Fibroblast of lung (primary cell): Measurements from ENCODE around the gene TAAR8. TPM values are rescaled to one million over a fixed set of nuclear protein-coding genes. Genes with fewer than 3 reads are reported as not detected.

ENCODE experiments used
- DNase-seq, 2 donors: peaks; one replicate each; pipeline versions ENCODE4 v3.0.0 to v3.0.0-alpha.2; 2010; ENCODE audit warnings: low read depth in 2 of 2
- H2AFZ ChIP-seq: 2 replicates; pipeline ENCODE4 v1.5.1; 2012; ENCODE audit warnings: low read length, control low read depth, inconsistent platforms
- H3K27ac ChIP-seq: 2 replicates; pipeline ENCODE4 v1.5.1; 2011; ENCODE audit warnings: low read length, control low read depth; ENCODE audit not compliant: insufficient read depth
- H3K27me3 ChIP-seq: 2 replicates; pipeline ENCODE4 v1.5.1; 2011; ENCODE audit warnings: mild to moderate bottlenecking, low read length; ENCODE audit not compliant: control insufficient read depth, insufficient read depth
- H3K36me3 ChIP-seq: 2 replicates; pipeline ENCODE4 v1.5.1; 2011; ENCODE audit warnings: low read length; ENCODE audit not compliant: control insufficient read depth, insufficient read depth
- H3K4me1 ChIP-seq: 2 replicates; pipeline ENCODE4 v1.5.1; 2011; ENCODE audit warnings: low read length; ENCODE audit not compliant: control insufficient read depth, insufficient read depth; ENCODE audit errors: extremely low read depth
- H3K4me2 ChIP-seq: 2 replicates; pipeline ENCODE4 v1.5.1; 2011; ENCODE audit warnings: low read length, control low read depth; ENCODE audit not compliant: insufficient read depth; ENCODE audit errors: extremely low read depth
- H3K4me3 ChIP-seq, 4 experiments: fragments of 200-600 bp in 1 of 4; sonication (generic) in 1 of 4; replicated peaks in 1 of 4; 2 replicates each; pipeline ENCODE4 v1.5.1; 2011 to 2016; ENCODE audit warnings: low read length in 4 of 4, low read depth in 3 of 4, mild to moderate bottlenecking in 3 of 4, control low read depth in 2 of 4, inconsistent platforms in 1 of 4, mixed read lengths in 1 of 4; ENCODE audit not compliant: insufficient read depth in 1 of 4; ENCODE audit errors: control extremely low read depth in 1 of 4
- H3K79me2 ChIP-seq: 2 replicates; pipeline ENCODE4 v1.5.1; 2012; ENCODE audit warnings: mild to moderate bottlenecking, low read length, inconsistent platforms; ENCODE audit not compliant: control insufficient read depth, insufficient read depth
- H3K9ac ChIP-seq: 2 replicates; pipeline ENCODE4 v1.5.1; 2011; ENCODE audit warnings: mild to moderate bottlenecking, low read length, control low read depth; ENCODE audit not compliant: insufficient read depth
- H3K9me3 ChIP-seq: 2 replicates; pipeline ENCODE4 v1.5.1; 2012; ENCODE audit warnings: low read depth, low read length; ENCODE audit not compliant: control insufficient read depth, insufficient read depth
- H4K20me1 ChIP-seq: 2 replicates; pipeline ENCODE4 v1.5.1; 2011; ENCODE audit warnings: low read length; ENCODE audit not compliant: control insufficient read depth, insufficient read depth; ENCODE audit errors: extremely low read depth
- EZH2 ChIP-seq: IDR thresholded peaks from 2 replicates; pipeline ENCODE4 v1.5.1; 2012; ENCODE audit warnings: low read length, control low read depth, mild to moderate bottlenecking; ENCODE audit errors: missing control alignments
- polyA plus RNA-seq, 2 donors: library from polyadenylated mRNA; depleted of rRNA in 1 of 2; stranded (reverse) in 1 of 2; unstranded in 1 of 2; fragments of >200 nt; gene quantifications; 2 replicates each; pipeline ENCODE4 v1.2.1, GENCODE V29; 2011 to 2012; ENCODE audit warnings: missing spikeins in 1 of 2
- total RNA-seq: library from RNA; depleted of rRNA; stranded (reverse); fragments of >200 nt; gene quantifications from 2 replicates; pipeline ENCODE4 v1.2.1, GENCODE V29; 2014
- TF ChIP-seq, protein P1 (sequence below), 2 donors: IDR thresholded peaks in 1 of 2; conservative IDR thresholded peaks in 1 of 2; 1 replicate in 1 of 2; 2 replicates in 1 of 2; pipeline ENCODE4 v1.5.1; 2011 to 2012; ENCODE audit warnings: low read length in 2 of 2, control low read depth in 1 of 2, inconsistent platforms in 1 of 2, low read depth in 1 of 2, mild to moderate bottlenecking in 1 of 2

Gene TAAR8
- total and polyA plus RNA-seq, 2 donors (not counting 1 experiment from before 2014, with no cell fraction given): not detected

- no peak overlapping the region for H3K4me3 ChIP-seq
- H3K9ac ChIP-seq: no peak overlapping the region
- no peaks in the 10 kb centered on the region for H3K79me2 ChIP-seq
- no peaks in the 10 kb centered on the region for H3K9me3 ChIP-seq
- no peaks in the 10 kb centered on the region for H3K4me1 ChIP-seq
- H3K27ac ChIP-seq: no peak overlapping the region
- DNase-seq: no peak
- no peak overlapping the region for H2AFZ ChIP-seq
- H3K36me3 ChIP-seq: no peaks in the 10 kb centered on the region
- H4K20me1 ChIP-seq: no peaks in the 10 kb centered on the region
- no peak for TF ChIP-seq EZH2
- TF ChIP-seq, protein P1, sequence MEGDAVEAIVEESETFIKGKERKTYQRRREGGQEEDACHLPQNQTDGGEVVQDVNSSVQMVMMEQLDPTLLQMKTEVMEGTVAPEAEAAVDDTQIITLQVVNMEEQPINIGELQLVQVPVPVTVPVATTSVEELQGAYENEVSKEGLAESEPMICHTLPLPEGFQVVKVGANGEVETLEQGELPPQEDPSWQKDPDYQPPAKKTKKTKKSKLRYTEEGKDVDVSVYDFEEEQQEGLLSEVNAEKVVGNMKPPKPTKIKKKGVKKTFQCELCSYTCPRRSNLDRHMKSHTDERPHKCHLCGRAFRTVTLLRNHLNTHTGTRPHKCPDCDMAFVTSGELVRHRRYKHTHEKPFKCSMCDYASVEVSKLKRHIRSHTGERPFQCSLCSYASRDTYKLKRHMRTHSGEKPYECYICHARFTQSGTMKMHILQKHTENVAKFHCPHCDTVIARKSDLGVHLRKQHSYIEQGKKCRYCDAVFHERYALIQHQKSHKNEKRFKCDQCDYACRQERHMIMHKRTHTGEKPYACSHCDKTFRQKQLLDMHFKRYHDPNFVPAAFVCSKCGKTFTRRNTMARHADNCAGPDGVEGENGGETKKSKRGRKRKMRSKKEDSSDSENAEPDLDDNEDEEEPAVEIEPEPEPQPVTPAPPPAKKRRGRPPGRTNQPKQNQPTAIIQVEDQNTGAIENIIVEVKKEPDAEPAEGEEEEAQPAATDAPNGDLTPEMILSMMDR (conservative IDR thresholded peaks at IDR 0.05 in 1 of 2, IDR thresholded peaks at IDR 0.05 in 1 of 2; ENCODE audit: low read depth in 1 of 2, low read length in 2 of 2): no peak
- H3K4me2 ChIP-seq: no peak overlapping the region
- H3K27me3 ChIP-seq: no peaks in the 10 kb centered on the region
These were observed 27.8 kb upstream of the TAAR8 start for GRCh38 chr6:132524646-132525045.

- DNase-seq: no peak
- Histone ChIP-seq H4K20me1 (no peaks in the 10 kb centered on the region), H3K9ac (no peak overlapping the region), H2AFZ (no peak overlapping the region), H3K36me3 (no peaks in the 10 kb centered on the region), H3K79me2 (no peaks in the 10 kb centered on the region), H3K27ac (no peak overlapping the region), H3K4me1 (no peaks in the 10 kb centered on the region), H3K9me3 (no peaks in the 10 kb centered on the region), H3K4me2 (no peak overlapping the region), H3K27me3 (no peaks in the 10 kb centered on the region), H3K4me3 (no peak overlapping the region)
- TF ChIP-seq EZH2: no peak
- TF ChIP-seq, protein P1 (conservative IDR thresholded peaks at IDR 0.05 in 1 of 2, IDR thresholded peaks at IDR 0.05 in 1 of 2; ENCODE audit: low read depth in 1 of 2, low read length in 2 of 2): no peak
These were observed 26.6 kb upstream of the TAAR8 start for GRCh38 chr6:132525866-132526265.

- DNase-seq: no peak
- no peak overlapping the region for H3K27ac ChIP-seq
- H4K20me1 ChIP-seq: no peaks in the 10 kb centered on the region
- H2AFZ ChIP-seq: no peak overlapping the region
- H3K36me3 ChIP-seq: no peaks in the 10 kb centered on the region
- H3K4me2 ChIP-seq: no peak overlapping the region
- H3K4me1 ChIP-seq: no peaks in the 10 kb centered on the region
- H3K4me3 ChIP-seq: no peak overlapping the region
- no peak overlapping the region for H3K9ac ChIP-seq
- no peaks in the 10 kb centered on the region for H3K9me3 ChIP-seq
- no peaks in the 10 kb centered on the region for H3K27me3 ChIP-seq
- H3K79me2 ChIP-seq: no peaks in the 10 kb centered on the region
- TF ChIP-seq EZH2: no peak
- TF ChIP-seq, protein P1 (conservative IDR thresholded peaks at IDR 0.05 in 1 of 2, IDR thresholded peaks at IDR 0.05 in 1 of 2; ENCODE audit: low read depth in 1 of 2, low read length in 2 of 2): no peak
These were observed 26.0 kb upstream of the TAAR8 start for GRCh38 chr6:132526461-132526860.
